ENCODE results near the gene VAV1. TPM values are rescaled to one million over a fixed set of nuclear protein-coding genes. Genes with fewer than 3 reads are reported as not detected.

Gene VAV1
- total RNA-seq, 1 donor from 2014 or later = not detected

GRCh38 chr19:6779206-6779605 is 6.7 kb downstream of the VAV1 start:
- Mint-ChIP-seq H3K4me1 (no peaks in the 10 kb centered on the region), H3K27me3 (ENCODE audit: low read depth) (peaks cover 6% of the 10 kb centered on the region), H3K36me3 (ENCODE audit: low read depth) (no peaks in the 10 kb centered on the region), H3K4me3 (no peak overlapping the region), H3K9me3 (peaks cover 5% of the 10 kb centered on the region), H3K27ac (ENCODE audit: unreplicated experiment) (no peak overlapping the region)
- TF ChIP-seq CTCF (conservative IDR thresholded peaks at IDR 0.05) = no peak
- no peak for DNase-seq (ENCODE audit: low read depth, low spot score)

- no peak overlapping the region for H3K4me3 Mint-ChIP-seq
- H3K9me3 Mint-ChIP-seq = peaks cover 9% of the 10 kb centered on the region
- TF ChIP-seq CTCF (conservative IDR thresholded peaks at IDR 0.05) = no peak
- no peak for DNase-seq (ENCODE audit: low read depth, low spot score)
- no peaks in the 10 kb centered on the region for H3K27me3 Mint-ChIP-seq (ENCODE audit: low read depth)
- H3K27ac Mint-ChIP-seq (ENCODE audit: unreplicated experiment) = no peak overlapping the region
- H3K4me1 Mint-ChIP-seq = no peaks in the 10 kb centered on the region
- H3K36me3 Mint-ChIP-seq (ENCODE audit: low read depth) = peaks cover 6% of the 10 kb centered on the region
These were observed 14.9 kb downstream of the VAV1 start for GRCh38 chr19:6787393-6787792.

DNA sequence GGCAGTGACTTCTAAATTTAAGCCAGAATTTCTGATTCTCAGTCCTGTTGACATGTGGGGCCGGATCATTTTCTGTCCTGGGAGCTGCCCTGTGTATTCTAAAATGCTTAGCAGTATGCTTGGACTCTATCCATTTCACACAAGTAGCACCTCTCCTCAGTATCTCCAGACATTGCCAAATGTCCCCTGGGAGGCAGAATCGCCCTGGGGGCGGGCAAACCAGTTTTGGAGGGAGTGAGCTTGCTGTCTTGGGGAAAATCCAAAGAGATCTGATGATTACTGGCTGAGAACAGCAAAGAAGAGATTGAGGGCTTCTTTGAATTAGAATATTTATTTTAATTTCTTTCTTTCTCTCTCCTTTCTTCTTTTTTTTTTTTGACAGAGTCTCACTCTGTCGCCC is 16.4 kb downstream of the VAV1 start:
- H3K4me1 Mint-ChIP-seq = no peaks in the 10 kb centered on the region
- H3K27ac Mint-ChIP-seq (ENCODE audit: unreplicated experiment) = no peak overlapping the region
- TF ChIP-seq CTCF (conservative IDR thresholded peaks at IDR 0.05) = no peak
- peaks cover 6% of the 10 kb centered on the region for H3K36me3 Mint-ChIP-seq (ENCODE audit: low read depth)
- no peak overlapping the region for H3K4me3 Mint-ChIP-seq
- DNase-seq (ENCODE audit: low read depth, low spot score) = no peak
- no peaks in the 10 kb centered on the region for H3K27me3 Mint-ChIP-seq (ENCODE audit: low read depth)
- H3K9me3 Mint-ChIP-seq = peaks cover 9% of the 10 kb centered on the region

GRCh38 chr19:6790194-6791128 is 18.0 kb downstream of the VAV1 start:
- H3K27ac Mint-ChIP-seq (ENCODE audit: unreplicated experiment) = no peak overlapping the region
- H3K9me3 Mint-ChIP-seq = peaks cover 9% of the 10 kb centered on the region
- no peaks in the 10 kb centered on the region for H3K4me1 Mint-ChIP-seq
- no peak for TF ChIP-seq CTCF (conservative IDR thresholded peaks at IDR 0.05)
- no peak overlapping the region for H3K4me3 Mint-ChIP-seq
- H3K27me3 Mint-ChIP-seq (ENCODE audit: low read depth) = peaks cover 5% of the 10 kb centered on the region
- peaks cover 6% of the 10 kb centered on the region for H3K36me3 Mint-ChIP-seq (ENCODE audit: low read depth)
- no peak for DNase-seq (ENCODE audit: low read depth, low spot score)

DNA sequence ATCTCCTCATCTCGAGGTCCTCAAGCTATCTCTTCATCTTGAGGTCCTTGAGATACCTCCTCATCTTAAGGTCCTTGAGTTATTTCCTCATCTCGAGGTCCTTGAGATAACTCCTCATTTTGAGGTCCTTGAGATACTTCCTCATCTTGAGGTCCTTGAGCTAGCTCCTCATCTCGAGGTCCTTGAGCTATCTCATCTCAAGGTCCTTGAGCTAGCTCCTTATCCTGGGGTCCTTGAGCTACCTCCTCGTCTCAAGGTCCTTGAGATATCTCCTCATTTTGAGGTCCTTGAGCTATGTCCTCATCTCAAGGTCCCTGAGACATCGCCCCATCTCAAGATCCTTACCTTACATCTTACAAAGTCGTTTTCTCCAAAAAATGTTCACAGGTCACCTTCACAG is 18.7 kb downstream of the VAV1 start:
- Mint-ChIP-seq H3K27ac (ENCODE audit: unreplicated experiment) (no peak overlapping the region), H3K27me3 (ENCODE audit: low read depth) (peaks cover 5% of the 10 kb centered on the region), H3K9me3 (peaks cover 9% of the 10 kb centered on the region), H3K4me1 (no peaks in the 10 kb centered on the region), H3K36me3 (ENCODE audit: low read depth) (peaks cover 6% of the 10 kb centered on the region), H3K4me3 (no peak overlapping the region)
- DNase-seq (ENCODE audit: low read depth, low spot score) = no peak
- no peak for TF ChIP-seq CTCF (conservative IDR thresholded peaks at IDR 0.05)
